ENCODE results near the gene VEZF1.

The VEZF1 gene

DNA sequence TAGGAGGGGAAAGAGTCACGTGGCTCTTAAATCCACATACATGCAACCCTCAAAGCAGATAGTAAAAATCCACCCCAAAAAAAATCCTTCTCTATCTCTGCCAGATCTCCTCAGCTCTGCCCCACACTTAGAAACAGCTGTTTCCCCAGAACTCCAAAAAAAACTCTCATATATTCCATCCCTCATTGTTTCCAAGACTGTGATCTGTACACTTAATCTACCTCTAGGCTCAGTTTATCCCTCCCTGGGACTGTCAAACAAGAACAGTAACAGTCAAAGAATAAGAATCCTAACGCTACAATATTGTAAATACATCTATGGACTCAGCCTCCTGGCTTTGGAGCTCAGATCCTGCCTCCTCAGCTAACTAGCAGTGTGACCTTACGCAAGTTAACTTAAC is 44.4 kb downstream of the VEZF1 start:
- no peak for TF ChIP-seq CTCF (IDR thresholded peaks at IDR 0.05; ENCODE audit: low read depth, low read length, missing control alignments)
- DNase-seq (ENCODE audit: low read depth) = no peak
- no peak overlapping the region for H3K4me3 ChIP-seq (ENCODE audit: low read depth, low read length)

DNA sequence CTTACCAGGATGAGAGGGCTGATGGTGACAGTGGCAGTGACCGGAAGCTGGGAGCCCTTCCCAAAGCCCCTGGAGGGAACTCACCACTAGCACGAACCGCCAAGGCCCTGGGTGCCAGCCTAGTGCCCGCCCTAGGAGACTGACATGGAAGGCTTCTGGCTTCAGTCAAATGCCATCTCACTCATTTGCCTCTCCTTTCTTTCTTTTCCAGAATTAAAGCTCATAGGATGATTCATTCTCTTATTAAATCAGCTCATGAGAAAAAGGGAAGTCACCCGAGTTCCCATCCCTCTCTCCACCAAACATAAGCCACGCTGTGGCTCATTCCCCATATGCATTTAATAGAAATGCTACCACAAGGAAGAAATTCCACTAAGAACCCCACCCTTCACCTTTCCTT is 44.9 kb downstream of the VEZF1 start:
- H3K4me3 ChIP-seq (ENCODE audit: low read depth, low read length) = no peak overlapping the region
- DNase-seq (ENCODE audit: low read depth) = no peak
- no peak for TF ChIP-seq CTCF (IDR thresholded peaks at IDR 0.05; ENCODE audit: low read depth, low read length, missing control alignments)

DNA sequence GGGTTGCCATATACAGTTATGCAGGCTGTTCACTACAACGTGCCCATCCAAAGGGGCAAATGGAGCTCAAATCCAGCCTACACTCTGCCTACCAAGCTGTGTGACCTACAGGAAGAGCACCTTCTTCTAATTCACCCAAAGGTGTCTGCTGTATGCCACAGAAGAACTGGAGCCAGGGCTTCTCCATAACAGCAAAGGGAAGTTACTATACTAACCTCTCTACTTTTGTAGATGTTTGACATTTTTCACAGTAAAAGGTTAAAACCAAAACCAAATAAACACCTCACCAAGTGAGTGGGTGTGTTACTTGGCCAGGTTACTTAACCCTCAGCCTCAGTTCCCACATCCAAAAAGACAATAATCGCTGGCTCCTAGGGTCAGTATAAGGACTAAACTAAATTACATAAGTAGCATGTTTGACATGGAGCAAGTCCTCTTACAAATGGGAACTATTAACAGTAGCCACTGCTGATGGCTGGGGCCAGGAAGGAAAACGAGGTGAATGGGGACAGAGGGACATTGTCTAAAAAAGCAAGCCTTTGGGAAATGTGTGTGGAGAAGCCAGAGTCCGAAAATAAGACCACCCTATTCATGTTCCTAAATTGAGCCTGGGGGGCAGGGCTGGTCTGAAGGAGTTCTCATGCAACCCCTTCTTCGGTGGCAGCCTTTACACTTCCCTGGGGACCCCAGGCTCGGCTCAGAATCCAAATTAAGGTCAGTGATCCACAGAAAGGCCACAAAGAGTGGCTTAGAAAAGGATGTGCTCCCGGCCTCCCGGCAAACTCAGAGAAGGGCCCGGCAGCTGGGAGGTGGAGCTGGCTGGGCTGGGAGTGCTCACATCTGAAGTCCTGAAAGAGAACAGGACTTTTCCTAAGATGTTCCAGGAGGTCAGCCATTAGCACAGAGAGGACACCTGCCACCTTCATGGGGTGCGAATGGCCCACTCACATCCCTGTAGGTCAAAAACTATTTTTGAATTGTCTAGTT is 46.4 kb downstream of the VEZF1 start:
- no peak for DNase-seq (ENCODE audit: low read depth)
- H3K4me3 ChIP-seq (ENCODE audit: low read depth, low read length) = no peak overlapping the region
- TF ChIP-seq CTCF (IDR thresholded peaks at IDR 0.05; ENCODE audit: low read depth, low read length, missing control alignments) = no peak

GRCh38 chr17:57940653-57941329 is 47.3 kb downstream of the VEZF1 start:
- DNase-seq (ENCODE audit: low read depth) = no peak
- no peak overlapping the region for H3K4me3 ChIP-seq (ENCODE audit: low read depth, low read length)
- no peak for TF ChIP-seq CTCF (IDR thresholded peaks at IDR 0.05; ENCODE audit: low read depth, low read length, missing control alignments)

DNA sequence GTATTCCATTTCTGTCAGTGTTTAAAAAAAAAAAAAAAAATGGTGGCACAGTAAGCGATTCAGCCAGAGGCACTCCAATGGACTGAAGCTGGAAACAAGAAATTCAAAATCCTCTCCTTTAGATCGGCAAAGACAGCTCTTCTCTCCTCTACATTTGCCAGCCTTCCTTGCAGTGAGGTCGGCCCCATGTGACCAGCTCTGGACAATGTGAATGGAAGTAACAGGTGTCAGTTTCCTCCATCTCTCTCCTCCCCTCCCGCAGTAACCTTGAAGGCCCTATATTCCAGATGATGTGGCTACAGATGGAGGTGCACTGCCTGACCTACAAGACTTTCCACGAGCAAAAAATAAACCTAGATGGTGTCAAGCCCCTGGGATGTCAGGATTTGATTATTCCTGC is 47.8 kb downstream of the VEZF1 start:
- TF ChIP-seq CTCF (IDR thresholded peaks at IDR 0.05; ENCODE audit: low read depth, low read length, missing control alignments) = no peak
- no peak overlapping the region for H3K4me3 ChIP-seq (ENCODE audit: low read depth, low read length)
- no peak for DNase-seq (ENCODE audit: low read depth)

DNA sequence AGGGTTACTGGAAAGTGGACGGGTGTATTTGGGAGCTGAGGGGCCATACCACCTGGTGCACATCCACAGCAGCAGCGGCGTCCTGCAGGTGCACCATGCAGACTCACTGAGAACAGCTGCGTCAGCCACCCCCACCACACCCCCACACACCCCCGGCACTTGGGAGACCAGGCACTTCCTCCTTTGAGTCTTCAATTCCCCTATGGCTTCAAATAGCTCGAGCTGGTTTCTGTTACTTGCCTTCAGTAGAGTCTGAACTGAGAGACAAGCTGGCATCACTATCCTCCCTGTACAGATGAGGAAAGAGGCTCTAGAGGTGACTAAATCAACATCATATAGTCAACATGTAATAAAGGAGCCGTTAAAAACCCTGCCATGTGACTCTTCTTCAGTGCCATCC is 48.3 kb downstream of the VEZF1 start:
- peak; percentile 82 for DNase-seq (ENCODE audit: low read depth)
- H3K4me3 ChIP-seq (ENCODE audit: low read depth, low read length) = no peak overlapping the region

More for the DNA sequence above, 48.3 kb downstream of the VEZF1 start:
- no peak for TF ChIP-seq CTCF (IDR thresholded peaks at IDR 0.05; ENCODE audit: low read depth, low read length, missing control alignments)

All from GM12864 (cell line).